Activated T-helper 17 cell treated with anti-CD3 and anti-CD28 coated beads, Interleukin-2, amount 50 U/mL, for 72 hours (primary cell): Measurements from ENCODE around the gene BDKRB2. TPM values are rescaled to one million over a fixed set of nuclear protein-coding genes. Genes with fewer than 3 reads are reported as not detected.

Experiments used
- ATAC-seq: fragments of 150-1000 bp; cut with Tn5 transposase; replicated peaks from 2 replicates; pipeline ENCODE4 v1.10.0; 2021; ENCODE audit warnings: mild to moderate bottlenecking, moderate library complexity
- H3K27ac Mint-ChIP-seq: one replicate; pipeline ENCODE4 v1.8.0; 2022; ENCODE audit warnings: mixed read lengths
- H3K27me3 Mint-ChIP-seq: one replicate; pipeline ENCODE4 v1.8.0; 2022; ENCODE audit warnings: mixed read lengths
- H3K36me3 Mint-ChIP-seq: one replicate; pipeline ENCODE4 v1.8.0; 2022; ENCODE audit warnings: low read depth, mild to moderate bottlenecking, mixed read lengths
- H3K4me1 Mint-ChIP-seq: one replicate; pipeline ENCODE4 v1.8.0; 2022; ENCODE audit warnings: mixed read lengths
- H3K4me3 Mint-ChIP-seq: one replicate; pipeline ENCODE4 v1.8.0; 2022; ENCODE audit warnings: mild to moderate bottlenecking, mixed read lengths
- H3K9me3 Mint-ChIP-seq: one replicate; pipeline ENCODE4 v1.8.0; 2022; ENCODE audit warnings: mixed read lengths
- total RNA-seq, 2 donors: library from RNA; stranded (reverse); gene quantifications; one replicate each; pipeline ENCODE4 v1.2.3, GENCODE V29; 2022

The BDKRB2 gene
- total RNA-seq, 2 donors from 2014 or later = not detected

DNA sequence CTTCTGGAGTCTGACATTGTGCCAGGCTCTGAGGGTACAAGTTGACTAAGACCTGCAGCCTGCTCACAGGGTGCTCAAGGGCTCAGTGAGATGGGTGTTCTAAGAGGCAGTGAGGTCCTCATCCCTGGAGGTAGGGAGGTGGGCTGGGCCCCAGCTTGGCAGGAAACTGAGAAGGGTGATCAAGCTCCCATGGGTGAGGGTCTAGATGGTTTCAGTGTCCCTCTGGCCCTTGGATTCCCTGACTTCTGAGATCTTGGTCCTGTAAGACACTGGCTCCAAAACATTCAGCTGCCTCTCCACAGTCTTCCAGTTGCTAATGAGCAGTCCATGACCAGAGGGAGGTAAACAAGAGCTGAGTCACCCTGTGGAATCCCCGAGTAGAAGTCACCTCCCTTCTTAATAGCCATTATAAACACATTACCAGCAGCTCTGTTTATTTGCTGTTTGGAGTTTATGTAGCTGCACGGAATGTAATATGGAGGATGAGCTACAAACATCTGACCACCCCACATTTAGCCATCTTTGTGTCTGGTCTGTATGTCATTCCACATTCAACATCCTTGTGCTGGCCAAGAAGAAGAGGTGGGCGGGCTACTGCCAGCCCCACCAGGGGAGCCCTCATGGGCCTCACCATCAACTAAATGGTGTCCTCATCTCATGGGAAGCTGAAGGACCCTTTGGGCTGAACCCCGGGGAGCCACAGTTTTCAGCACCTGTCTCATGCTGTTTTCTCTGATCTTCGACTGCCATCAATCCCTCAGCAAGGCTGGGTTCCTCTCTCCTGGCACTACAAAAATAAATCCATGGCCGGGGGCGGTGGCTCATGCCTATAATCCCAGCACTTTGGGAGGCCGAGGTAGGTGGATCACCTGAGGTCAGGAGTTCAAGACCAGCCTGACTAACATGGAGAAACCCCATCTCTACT is 37.2 kb upstream of the BDKRB2 start:
- no peaks in the 10 kb centered on the region for H3K4me1 Mint-ChIP-seq
- no peak overlapping the region for H3K4me3 Mint-ChIP-seq
- no peak overlapping the region for H3K27ac Mint-ChIP-seq
- H3K36me3 Mint-ChIP-seq = no peaks in the 10 kb centered on the region
- H3K27me3 Mint-ChIP-seq = peaks cover 8% of the 10 kb centered on the region
- ATAC-seq = peak; percentile 38
- no peaks in the 10 kb centered on the region for H3K9me3 Mint-ChIP-seq

DNA sequence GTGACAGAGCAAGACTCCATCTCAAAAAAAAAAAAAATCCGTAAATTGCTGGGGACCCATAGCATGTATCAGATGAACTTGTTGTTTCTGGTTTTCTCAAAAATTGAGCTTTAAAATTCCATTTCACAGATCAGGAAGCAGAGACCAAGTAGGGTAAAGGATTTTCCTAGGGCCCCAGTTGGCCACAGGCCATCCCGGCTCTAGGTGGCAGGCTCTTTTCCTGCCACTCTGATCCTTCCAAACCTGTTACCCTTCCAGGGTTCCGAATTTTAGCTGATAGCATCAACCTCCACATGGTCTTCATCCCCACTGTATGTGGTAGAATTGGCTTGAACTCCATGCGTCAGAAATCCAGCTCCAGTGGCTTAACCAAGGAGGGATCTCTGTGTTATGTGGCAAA is 36.1 kb upstream of the BDKRB2 start:
- no peak for ATAC-seq
- Mint-ChIP-seq H3K27me3 (peaks cover 11% of the 10 kb centered on the region), H3K36me3 (no peaks in the 10 kb centered on the region), H3K4me1 (no peaks in the 10 kb centered on the region), H3K9me3 (no peaks in the 10 kb centered on the region), H3K27ac (no peak overlapping the region), H3K4me3 (no peak overlapping the region)

DNA sequence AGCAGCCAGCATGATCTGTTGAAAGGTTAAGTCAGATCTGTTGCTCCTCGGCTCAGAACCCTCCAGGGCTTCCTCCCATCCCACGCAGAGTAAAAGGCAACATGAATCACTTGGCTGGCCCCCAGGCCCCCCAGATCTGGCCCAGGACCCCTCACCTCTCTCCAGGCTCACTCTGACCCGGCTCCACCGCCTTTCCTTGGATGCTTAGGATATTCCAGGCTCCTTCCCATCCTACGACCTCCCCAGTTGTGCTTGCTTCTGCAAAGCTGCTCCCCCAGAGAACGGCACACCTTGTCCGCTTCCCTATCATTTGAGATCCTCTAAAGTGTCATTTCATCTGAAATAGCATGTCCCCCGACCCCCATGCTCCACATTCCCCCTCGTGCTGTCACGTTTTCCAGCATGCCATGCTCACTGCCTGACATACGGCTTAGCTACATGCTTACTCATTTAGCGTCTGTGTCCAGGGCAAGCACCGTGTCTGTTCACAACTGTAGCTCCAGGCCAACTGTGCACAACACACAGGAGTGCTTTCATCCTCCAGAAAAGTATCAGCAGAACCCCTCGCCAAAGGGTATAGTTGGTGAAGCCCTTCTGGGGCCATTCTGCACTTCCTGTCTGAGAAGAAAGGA is 33.6 kb upstream of the BDKRB2 start:
- no peaks in the 10 kb centered on the region for H3K9me3 Mint-ChIP-seq
- H3K27ac Mint-ChIP-seq = no peak overlapping the region
- no peak overlapping the region for H3K4me3 Mint-ChIP-seq
- H3K27me3 Mint-ChIP-seq = peaks cover 23% of the 10 kb centered on the region
- no peaks in the 10 kb centered on the region for H3K36me3 Mint-ChIP-seq
- no peaks in the 10 kb centered on the region for H3K4me1 Mint-ChIP-seq
- ATAC-seq = no peak

DNA sequence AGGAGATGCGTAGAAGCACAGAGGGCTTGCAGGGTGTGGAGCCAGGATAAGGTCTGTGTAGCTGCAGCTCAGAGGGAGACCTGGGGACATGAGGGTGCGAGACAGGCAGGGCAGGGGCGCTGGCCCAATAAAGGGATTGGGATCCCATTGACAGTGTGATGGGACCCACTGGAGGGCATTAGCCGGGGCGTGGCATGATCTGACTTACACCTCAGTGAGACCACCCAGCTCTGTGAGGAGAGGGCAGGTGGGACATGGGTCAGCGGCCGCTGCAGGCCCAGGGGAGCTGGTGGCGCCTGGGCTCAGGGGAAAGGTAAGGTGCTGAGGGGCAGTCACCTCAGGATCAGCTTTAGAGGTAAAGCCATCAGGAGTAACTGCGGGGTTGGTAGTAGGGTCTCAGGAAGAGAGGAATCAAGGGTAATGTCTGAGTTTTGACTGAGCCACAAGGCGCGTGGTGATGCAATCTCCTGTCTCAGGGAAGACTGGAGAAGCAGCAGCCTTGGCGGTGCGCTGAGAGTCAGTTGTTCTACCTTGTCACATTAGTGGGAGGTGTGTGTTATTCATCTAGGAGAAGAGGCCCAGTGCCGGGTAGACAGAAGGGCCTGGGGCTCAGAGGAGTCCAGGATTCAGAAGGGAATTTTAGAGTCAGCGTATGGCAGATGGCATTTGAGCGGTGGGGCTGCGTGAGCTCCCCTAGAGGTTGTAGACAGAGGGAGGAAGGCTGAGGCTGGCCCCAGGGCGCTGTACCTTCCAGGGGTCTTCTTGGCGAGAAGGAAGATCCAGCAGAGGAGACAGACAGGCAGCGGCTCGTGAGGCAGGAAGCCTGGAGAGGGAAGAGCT is 30.8 kb upstream of the BDKRB2 start:
- H3K27ac Mint-ChIP-seq = no peak overlapping the region
- no peaks in the 10 kb centered on the region for H3K4me1 Mint-ChIP-seq
- peaks cover 24% of the 10 kb centered on the region for H3K27me3 Mint-ChIP-seq
- no peaks in the 10 kb centered on the region for H3K9me3 Mint-ChIP-seq
- no peak for ATAC-seq
- H3K4me3 Mint-ChIP-seq = no peak overlapping the region
- no peaks in the 10 kb centered on the region for H3K36me3 Mint-ChIP-seq

- Mint-ChIP-seq H3K27ac (no peak overlapping the region), H3K9me3 (no peaks in the 10 kb centered on the region), H3K36me3 (no peaks in the 10 kb centered on the region), H3K4me1 (no peaks in the 10 kb centered on the region), H3K27me3 (peaks cover 19% of the 10 kb centered on the region), H3K4me3 (no peak overlapping the region)
- ATAC-seq = no peak
Measured at GRCh38 chr14:96176275-96176674, 28.4 kb upstream of the BDKRB2 start.

DNA sequence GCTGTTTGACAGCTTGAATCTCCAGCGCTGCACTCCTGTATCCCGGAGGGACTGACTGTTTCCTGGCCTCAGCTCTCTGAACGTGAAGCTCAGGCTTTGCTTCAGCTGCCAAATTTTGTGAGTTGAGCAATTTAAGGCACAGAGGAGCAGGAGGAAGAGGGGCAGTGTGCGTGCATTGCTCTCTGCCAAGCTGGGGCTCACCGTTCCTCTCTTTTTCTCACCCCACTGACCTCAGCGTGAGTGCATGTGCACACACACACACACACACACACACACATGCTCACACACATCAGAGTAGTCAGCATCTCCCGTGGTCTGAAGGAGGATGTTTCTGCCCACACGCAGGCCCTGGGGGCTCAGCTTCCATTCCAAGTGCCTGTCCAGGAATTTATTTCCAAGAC is 27.8 kb upstream of the BDKRB2 start:
- Mint-ChIP-seq H3K4me1 (no peaks in the 10 kb centered on the region), H3K36me3 (no peaks in the 10 kb centered on the region), H3K4me3 (no peak overlapping the region), H3K27me3 (peaks cover 19% of the 10 kb centered on the region), H3K9me3 (no peaks in the 10 kb centered on the region), H3K27ac (no peak overlapping the region)
- ATAC-seq = no peak

GRCh38 chr14:96177766-96178375 is 26.8 kb upstream of the BDKRB2 start:
- ATAC-seq = peak; percentile 47
- no peaks in the 10 kb centered on the region for H3K9me3 Mint-ChIP-seq
- H3K4me1 Mint-ChIP-seq = no peaks in the 10 kb centered on the region
- no peaks in the 10 kb centered on the region for H3K36me3 Mint-ChIP-seq
- H3K27ac Mint-ChIP-seq = no peak overlapping the region
- H3K4me3 Mint-ChIP-seq = no peak overlapping the region
- H3K27me3 Mint-ChIP-seq = peaks cover 24% of the 10 kb centered on the region

DNA sequence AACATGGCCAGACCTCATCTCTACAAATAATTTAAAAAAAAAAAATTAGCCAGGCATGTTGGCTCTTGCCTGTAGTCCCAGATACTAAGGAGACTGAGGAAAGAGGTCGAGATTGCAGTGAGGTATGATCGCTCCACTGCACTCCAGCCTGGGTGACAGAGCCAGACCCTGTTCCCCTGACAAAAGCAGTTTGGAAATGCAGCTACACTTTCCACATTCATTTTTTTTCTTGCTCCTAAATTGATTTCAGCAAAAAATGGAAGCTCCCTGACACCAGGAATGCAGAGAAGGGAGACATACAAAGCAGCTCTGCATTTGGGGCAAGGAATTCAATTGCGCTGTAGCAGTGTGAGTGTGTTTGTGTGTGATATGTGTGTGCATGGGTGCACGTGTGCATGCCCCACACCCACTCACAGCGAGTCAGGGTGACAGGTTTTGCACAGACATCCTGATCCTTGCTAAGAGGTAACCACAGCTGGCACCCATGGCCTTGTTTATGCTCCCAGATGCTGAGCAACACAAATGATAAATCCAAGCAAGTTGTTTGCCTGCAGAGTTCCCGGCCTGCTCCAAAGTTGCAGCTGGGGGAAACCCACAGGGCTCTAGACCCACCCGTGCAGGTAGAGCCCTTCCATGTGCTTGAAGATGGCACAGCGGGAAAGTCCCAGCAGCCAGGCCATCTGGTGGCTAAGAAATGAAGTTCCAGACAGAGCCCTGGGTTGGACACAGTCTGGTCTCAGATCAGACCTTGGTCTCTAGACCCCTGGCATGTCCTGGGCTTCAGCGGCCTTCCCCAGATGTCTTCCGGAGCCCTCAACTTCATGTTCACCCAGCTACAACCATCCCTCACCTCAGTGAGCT is 25.9 kb upstream of the BDKRB2 start:
- ATAC-seq = peak; percentile 62
- no peak overlapping the region for H3K27ac Mint-ChIP-seq
- no peaks in the 10 kb centered on the region for H3K36me3 Mint-ChIP-seq
- H3K9me3 Mint-ChIP-seq = no peaks in the 10 kb centered on the region
- no peak overlapping the region for H3K4me3 Mint-ChIP-seq
- H3K27me3 Mint-ChIP-seq = peaks cover 20% of the 10 kb centered on the region
- H3K4me1 Mint-ChIP-seq = no peaks in the 10 kb centered on the region

DNA sequence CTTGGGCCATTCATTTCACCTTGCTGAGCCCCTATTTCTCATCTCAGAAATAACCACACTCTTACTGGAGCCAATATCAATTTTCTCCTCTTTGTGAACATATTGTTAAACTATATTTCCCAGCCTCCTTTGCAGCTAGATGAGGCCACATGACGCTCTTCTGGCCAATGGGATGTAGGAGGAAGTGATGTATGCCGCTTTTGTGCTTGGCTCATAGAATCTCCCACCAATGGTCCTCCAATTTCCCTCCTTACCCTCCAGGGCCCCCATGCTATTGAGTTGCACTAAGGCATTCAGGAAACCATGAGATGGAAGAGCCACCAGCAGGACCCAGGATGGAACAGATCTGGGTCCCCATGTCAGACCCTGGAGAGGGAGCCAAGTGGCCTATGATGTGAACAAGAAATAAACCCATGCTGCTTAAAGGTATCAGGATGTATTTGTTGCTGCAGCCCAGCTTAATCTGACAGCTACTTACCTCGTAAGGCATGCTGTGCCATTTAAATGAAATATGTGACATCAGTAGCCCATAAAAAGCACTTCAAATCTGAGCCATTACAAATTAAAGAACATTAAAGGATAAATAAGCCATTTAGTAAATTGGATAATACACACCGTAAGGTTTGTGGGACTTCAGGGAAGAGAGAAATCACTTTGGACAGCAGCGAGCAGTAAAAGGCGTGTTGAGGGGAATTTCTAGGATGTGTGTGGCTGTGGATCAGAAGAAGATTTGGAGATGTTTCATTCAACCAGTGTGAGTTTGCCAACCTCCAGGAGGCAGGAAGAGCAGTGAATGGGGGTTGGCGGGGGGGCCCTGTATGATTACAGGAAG is 24.4 kb upstream of the BDKRB2 start:
- Mint-ChIP-seq H3K4me1 (no peaks in the 10 kb centered on the region), H3K36me3 (no peaks in the 10 kb centered on the region), H3K27ac (no peak overlapping the region), H3K4me3 (no peak overlapping the region), H3K9me3 (no peaks in the 10 kb centered on the region), H3K27me3 (peaks cover 11% of the 10 kb centered on the region)
- ATAC-seq = no peak

- peaks cover 6% of the 10 kb centered on the region for H3K27me3 Mint-ChIP-seq
- H3K27ac Mint-ChIP-seq = no peak overlapping the region
- H3K4me3 Mint-ChIP-seq = no peak overlapping the region
- ATAC-seq = no peak
- no peaks in the 10 kb centered on the region for H3K4me1 Mint-ChIP-seq
- no peaks in the 10 kb centered on the region for H3K36me3 Mint-ChIP-seq
- no peaks in the 10 kb centered on the region for H3K9me3 Mint-ChIP-seq
Measured at GRCh38 chr14:96181186-96182056, 23.2 kb upstream of the BDKRB2 start.

DNA sequence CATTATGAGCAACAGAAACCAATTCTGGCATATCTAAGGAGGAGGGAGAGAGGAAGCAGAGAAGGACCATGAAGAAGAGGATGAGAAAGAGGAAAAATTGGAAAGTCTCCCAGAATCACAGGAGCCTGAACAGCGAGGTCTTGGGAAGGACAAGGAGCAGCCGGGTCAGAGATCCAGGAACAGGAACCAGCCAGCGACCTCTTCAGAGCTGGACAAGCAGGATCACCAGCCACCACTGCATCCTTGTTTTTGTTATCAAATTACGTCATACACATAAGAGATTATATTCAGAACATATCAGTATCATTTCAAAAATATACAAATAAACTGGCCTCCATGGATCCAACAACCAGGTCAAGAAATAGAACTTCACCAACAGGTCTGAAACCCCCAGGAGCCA is 22.1 kb upstream of the BDKRB2 start:
- Mint-ChIP-seq H3K4me3 (no peak overlapping the region), H3K36me3 (no peaks in the 10 kb centered on the region), H3K4me1 (no peaks in the 10 kb centered on the region), H3K27me3 (peaks cover 13% of the 10 kb centered on the region), H3K9me3 (no peaks in the 10 kb centered on the region), H3K27ac (no peak overlapping the region)
- no peak for ATAC-seq

DNA sequence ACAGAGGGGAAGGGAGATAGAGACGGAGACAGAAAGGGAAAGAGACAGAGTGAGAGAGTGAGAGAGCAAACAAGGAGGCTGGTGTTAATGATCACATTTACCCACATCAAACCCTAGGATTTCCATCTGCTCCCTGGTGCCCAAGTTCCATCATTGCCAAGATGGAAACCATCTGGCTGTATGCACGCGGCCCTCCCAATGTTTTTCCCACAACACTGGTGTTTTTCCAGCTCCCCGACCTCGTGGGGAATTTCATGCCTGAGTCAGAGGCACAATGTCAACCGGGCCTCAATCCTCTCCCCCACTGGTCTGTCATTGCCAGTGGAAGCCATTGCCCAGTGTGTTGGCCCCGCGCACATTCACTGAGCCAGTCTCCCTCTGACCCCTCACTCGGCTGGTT is 19.9 kb upstream of the BDKRB2 start:
- Mint-ChIP-seq H3K9me3 (no peaks in the 10 kb centered on the region), H3K27ac (no peak overlapping the region), H3K27me3 (peaks cover 26% of the 10 kb centered on the region), H3K36me3 (no peaks in the 10 kb centered on the region), H3K4me3 (no peak overlapping the region), H3K4me1 (peaks cover 6% of the 10 kb centered on the region)
- no peak for ATAC-seq
